ENCODE data around the gene RMDN3.

RMDN3 gene

GRCh38 chr15:40693904-40694687 lies 61.0 kb downstream of the RMDN3 start:
- no peak for DNase-seq

- no peak for DNase-seq
Observed at GRCh38 chr15:40691737-40692136, 63.3 kb downstream of the RMDN3 start.

DNA sequence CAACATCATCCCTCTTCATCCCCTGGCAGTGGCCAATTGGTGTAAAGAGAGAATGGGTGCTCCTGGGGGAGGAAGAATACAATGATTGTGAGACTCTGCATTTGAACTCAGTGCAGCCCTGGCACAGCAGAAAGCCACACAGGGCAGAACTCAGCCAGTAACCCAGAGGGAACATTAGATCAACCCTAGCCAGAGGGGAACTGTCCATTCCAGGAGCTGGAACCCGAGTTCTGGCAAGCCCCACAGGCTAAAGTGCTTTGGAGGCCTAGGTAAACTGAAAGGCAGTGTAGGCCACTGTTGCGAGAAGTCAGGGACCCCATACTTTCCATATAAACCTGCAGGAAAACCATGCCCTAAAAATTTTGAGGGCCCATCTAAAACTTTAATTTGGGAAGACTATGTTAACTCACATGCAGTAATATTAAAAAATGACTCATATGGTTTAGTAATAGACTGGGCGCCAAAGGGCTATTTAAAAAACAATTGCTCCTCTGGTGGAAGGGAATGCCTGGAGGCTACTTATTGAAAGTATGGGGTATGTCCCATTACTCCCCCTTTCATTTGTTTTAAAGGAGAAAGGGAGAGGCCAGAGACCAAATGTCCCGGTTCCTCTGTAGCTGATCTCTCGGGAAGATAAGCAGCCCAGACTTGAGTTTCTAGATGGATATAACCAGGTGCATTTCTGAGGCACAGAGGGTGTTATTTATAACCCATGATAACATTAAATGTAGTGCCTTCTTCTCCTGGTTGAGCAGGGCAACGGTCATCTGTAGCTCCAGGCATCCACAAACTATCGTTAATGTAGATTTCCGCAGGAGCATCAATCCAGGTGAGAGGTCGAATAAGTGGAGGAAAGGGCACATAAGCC lies 65.9 kb downstream of the RMDN3 start:
- DNase-seq, result no peak
